GM21360 (cell line): ENCODE data around the gene PRKACA.

Experiments used
- ATAC-seq: cut with Tn5 transposase; IDR thresholded peaks from one replicate; pipeline ENCODE4 v1.9.1; 2021; ENCODE audit warnings: mild to moderate bottlenecking, moderate library complexity; ENCODE audit not compliant: unreplicated experiment

The PRKACA gene

GRCh38 chr19:14073261-14073924, 44.2 kb downstream of the PRKACA start:
- peak; percentile 38 for ATAC-seq

GRCh38 chr19:14072535-14073260, 44.9 kb downstream of the PRKACA start, which contains the start of gene MISP3:
TSS of gene MISP3 (plus strand) at chr19:14072786. CDS start at chr19:14073310, 524 bp downstream.
- ATAC-seq: peak; percentile 21

- ATAC-seq: no peak
These were observed 47.1 kb downstream of the PRKACA start for GRCh38 chr19:14070268-14071050.

GRCh38 chr19:14066134-14066533, 51.4 kb downstream of the PRKACA start:
- ATAC-seq: no peak

GRCh38 chr19:14063105-14063504, 54.5 kb downstream of the PRKACA start:
- ATAC-seq: no peak

- no peak for ATAC-seq
These were observed 55.1 kb downstream of the PRKACA start for GRCh38 chr19:14062558-14062855.

GRCh38 chr19:14061751-14062557, 55.6 kb downstream of the PRKACA start, which contains the start of gene PALM3:
TSS of gene PALM3 (minus strand) at chr19:14062076. CDS start at chr19:14061980, 96 bp downstream.
- ATAC-seq: no peak

- ATAC-seq: no peak
These were observed 56.3 kb downstream of the PRKACA start for GRCh38 chr19:14061081-14061749.

GRCh38 chr19:14059652-14060155, 57.9 kb downstream of the PRKACA start:
- ATAC-seq: no peak

GRCh38 chr19:14059093-14059480, 58.5 kb downstream of the PRKACA start:
- no peak for ATAC-seq

- no peak for ATAC-seq
These were observed 59.1 kb downstream of the PRKACA start for GRCh38 chr19:14058182-14059092.

GRCh38 chr19:14056741-14057356, 60.7 kb downstream of the PRKACA start:
- ATAC-seq: no peak

GRCh38 chr19:14056069-14056666, 61.4 kb downstream of the PRKACA start:
- ATAC-seq: no peak

- no peak for ATAC-seq
These were observed 62.2 kb downstream of the PRKACA start for GRCh38 chr19:14055396-14055795.

- ATAC-seq: no peak
These were observed 62.8 kb downstream of the PRKACA start for GRCh38 chr19:14054721-14055120.

GRCh38 chr19:14054099-14054498, 63.5 kb downstream of the PRKACA start:
- no peak for ATAC-seq

- ATAC-seq: no peak
These were observed 64.1 kb downstream of the PRKACA start for GRCh38 chr19:14053500-14053899.

GRCh38 chr19:14053032-14053431, 64.5 kb downstream of the PRKACA start:
- no peak for ATAC-seq
